KBM-7 (cell line): Measurements from ENCODE around the gene TCAIM.
"Not testable (repeated sequence)": the region's sequence is repeated elsewhere in the genome, so short reads cannot be mapped to it uniquely, and the experiment has no call there.

Experiments
- DNase-seq: peaks from one replicate; pipeline ENCODE4 v3.0.0-alpha.2; 2015
- in situ Hi-C: fragments of 300-500 bp; cut with MboI; formaldehyde crosslinking; loops from 2 replicates; pipeline ENCODE4 v1.14.3; 2020; ENCODE audit warnings: low sequenced_read_pairs, low pct_unique_long_range_greater_than_20kb, mixed read lengths

Gene TCAIM

DNA sequence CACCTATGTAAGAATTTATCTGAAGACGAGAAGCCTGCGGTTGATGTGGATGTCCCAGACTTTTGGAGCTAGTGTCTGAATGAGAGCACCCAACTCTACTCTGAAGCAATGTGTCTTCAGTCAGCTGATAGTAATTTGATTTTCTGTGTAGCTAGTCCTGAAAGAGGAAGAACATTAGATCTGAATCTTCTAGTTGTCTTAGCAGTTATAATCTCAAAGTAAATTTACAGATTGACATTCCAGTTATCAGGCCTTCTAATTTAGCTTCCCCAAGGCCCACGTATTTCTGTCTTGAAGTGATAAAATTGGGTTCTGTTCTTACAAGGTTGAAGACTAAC lies 1.5 kb downstream of the TCAIM start:
- in situ Hi-C loops: no loop called here
- peak; percentile 56 for DNase-seq

GRCh38 chr3:44342176-44342790 lies 3.7 kb downstream of the TCAIM start:
- no peak for DNase-seq

GRCh38 chr3:44343421-44343820 lies 4.9 kb downstream of the TCAIM start:
- in situ Hi-C loops: no loop called here
- DNase-seq: no peak

More at GRCh38 chr3:44342176-44342790, 3.7 kb downstream of the TCAIM start:
- in situ Hi-C loops: no loop called here

GRCh38 chr3:44346590-44346989 lies 8.0 kb downstream of the TCAIM start:
- DNase-seq, in situ Hi-C loops: not testable (repeated sequence)

DNA sequence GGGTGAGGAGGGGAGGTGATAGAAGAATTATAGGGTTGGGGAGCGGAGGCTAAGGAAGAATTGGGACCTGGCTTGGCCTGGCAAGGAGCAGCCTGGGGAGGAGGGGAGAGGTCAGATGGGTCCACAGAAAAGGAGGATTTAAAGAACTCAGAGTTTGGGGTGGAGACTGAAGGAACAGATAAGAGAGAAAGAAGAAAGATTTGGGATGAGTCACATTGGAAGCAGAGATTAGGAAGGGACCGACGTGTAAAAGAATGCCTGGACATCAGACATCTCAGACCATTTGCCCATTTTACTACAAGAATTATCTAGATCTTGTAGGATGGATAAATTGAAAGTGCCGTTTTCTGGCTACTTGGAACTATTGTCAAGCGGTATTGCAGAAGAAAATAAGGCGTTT lies 10.4 kb downstream of the TCAIM start:
- in situ Hi-C loops: no loop called here
- DNase-seq: no peak

GRCh38 chr3:44353355-44353924 lies 14.9 kb downstream of the TCAIM start:
- in situ Hi-C loops: no loop called here
- no peak for DNase-seq

- peak; percentile 75 for DNase-seq
- in situ Hi-C loops: no loop called here
Measured at GRCh38 chr3:44355362-44356033, 16.9 kb downstream of the TCAIM start.

DNA sequence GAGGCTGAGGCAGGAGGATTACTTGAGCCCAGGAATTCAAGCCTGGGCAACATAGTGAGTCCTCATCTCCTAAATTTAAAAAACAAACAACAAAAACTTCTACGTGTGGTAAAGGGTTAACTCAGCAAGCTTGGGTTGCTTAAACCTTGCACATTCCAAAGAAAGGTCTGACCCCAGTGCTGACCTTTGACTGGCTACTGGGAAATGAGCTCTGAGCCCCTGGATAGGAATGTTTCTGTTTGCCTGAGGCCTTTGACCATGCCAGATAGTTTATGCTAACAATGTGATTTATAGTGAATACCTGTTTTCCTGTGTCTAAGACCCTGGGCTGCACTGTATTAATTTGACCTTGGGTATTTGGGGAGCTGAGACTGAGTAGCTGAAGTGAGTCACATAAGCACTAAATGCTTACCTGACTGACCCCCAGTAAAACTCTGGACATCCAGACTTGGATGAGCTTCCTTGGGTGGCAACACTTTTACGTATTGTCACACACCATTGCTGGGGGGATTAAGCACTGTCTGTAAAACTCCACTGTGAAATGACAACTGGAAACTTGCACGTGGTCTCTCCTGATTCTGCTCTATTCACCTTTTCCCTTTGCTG lies 20.7 kb downstream of the TCAIM start:
- no peak for DNase-seq
- in situ Hi-C loops: no loop called here

- DNase-seq: no peak
- in situ Hi-C loops: no loop called here
Measured at GRCh38 chr3:44363591-44363990, 25.0 kb downstream of the TCAIM start.

DNA sequence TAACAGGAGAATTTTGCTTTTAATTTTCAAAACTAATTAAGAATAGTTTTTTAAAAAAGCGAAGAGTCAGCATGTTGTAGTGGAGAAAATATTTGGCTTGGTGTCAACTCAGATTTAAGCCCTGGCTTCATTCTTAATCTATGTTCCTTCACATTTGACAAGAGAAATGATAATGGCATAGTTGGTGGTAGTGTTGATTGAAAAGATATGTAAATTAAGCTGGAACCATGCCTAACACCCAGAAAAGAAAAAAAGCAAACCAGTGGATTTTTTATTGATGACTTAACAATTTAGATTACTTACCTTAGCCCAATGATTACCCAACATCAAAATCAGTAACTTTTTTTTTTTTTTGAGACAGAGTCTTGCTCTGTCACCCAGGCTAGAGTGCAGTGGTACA lies 27.4 kb downstream of the TCAIM start:
- DNase-seq: no peak
- in situ Hi-C loops: no loop called here

- DNase-seq: no peak
- in situ Hi-C loops: no loop called here
Measured at GRCh38 chr3:44375450-44375849, 36.9 kb downstream of the TCAIM start.

GRCh38 chr3:44387404-44387803 lies 48.8 kb downstream of the TCAIM start:
- no peak for DNase-seq
- in situ Hi-C loops: no loop called here

- in situ Hi-C loops: no loop called here
- no peak for DNase-seq
Measured at GRCh38 chr3:44392489-44392888, 53.9 kb downstream of the TCAIM start.

GRCh38 chr3:44395714-44396113 lies 57.1 kb downstream of the TCAIM start:
- in situ Hi-C loops: no loop called here
- no peak for DNase-seq

- DNase-seq: no peak
- in situ Hi-C loops: no loop called here
Measured at GRCh38 chr3:44396200-44397171, 57.9 kb downstream of the TCAIM start.

- DNase-seq, in situ Hi-C loops: not testable (repeated sequence)
Measured at GRCh38 chr3:44398271-44398670, 59.7 kb downstream of the TCAIM start.

DNA sequence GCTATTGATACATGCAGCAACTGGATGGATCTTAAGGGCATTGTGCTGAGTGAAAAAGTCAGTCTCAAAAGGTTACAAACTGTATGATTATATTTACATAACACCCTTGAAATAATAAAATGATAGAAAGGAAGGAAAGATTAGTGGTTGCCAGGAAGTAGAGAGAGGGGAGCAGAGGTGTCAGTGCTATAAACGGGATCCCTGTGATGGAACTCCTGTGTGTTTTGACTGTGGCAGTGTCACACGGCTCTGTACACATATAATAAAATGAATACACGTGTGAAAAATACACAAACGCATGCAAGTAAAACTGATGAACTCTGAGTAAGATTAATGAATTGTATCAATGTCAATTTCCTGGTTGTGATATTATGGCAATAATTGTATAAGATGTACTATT lies 60.3 kb downstream of the TCAIM start:
- in situ Hi-C loops: no loop called here
- no peak for DNase-seq

DNA sequence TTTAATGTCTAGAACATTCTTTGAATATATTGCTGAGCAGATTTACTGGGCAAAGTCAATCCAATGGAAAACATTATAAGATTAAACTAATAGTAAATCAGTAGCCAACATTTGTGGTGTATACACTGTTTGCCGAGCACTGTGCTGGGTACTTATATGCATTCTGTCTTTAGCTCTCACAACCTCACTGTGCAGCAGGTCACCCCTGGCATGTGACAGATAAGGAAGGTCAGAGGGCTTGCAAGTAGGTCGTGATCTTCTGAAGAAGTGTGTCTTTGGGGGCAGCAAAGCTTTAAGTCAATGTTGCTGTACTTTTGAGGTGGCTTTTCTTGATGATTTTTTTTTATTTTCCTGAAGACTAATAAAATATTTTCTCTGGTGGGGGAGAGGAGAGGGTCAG lies 62.2 kb downstream of the TCAIM start:
- DNase-seq: no peak
- in situ Hi-C loops: no loop called here

GRCh38 chr3:44402548-44402947 lies 64.0 kb downstream of the TCAIM start:
- in situ Hi-C loops: no loop called here
- DNase-seq: no peak
